HEK293 (cell line): Measurements from ENCODE around the gene CSPG4.

Experiments used
- CTCF ChIA-PET: fragments of 350-600 bp; formaldehyde crosslinking; extraction: SDS; loops from one replicate; lab custom pipeline; 2021; ENCODE audit warnings: antibody characterized with exemption; lab: Yijun Ruan, JAX
- POLR2A ChIA-PET: fragments of 300-600 bp; formaldehyde crosslinking; extraction: SDS; loops from one replicate; lab custom pipeline; 2020; ENCODE audit warnings: antibody characterized with exemption, inconsistent platforms; lab: Yijun Ruan, JAX
- H3K27ac ChIP-seq: fragments of 200-500 bp; sonication (Bioruptor generic); 2 replicates; pipeline ENCODE4 v1.5.1; 2014; ENCODE audit warnings: low read depth, low read length, control low read depth, inconsistent platforms; ENCODE audit errors: extremely low read depth
- H3K36me3 ChIP-seq, 2 experiments: fragments of 200-500 bp in 1 of 2; sonication (Bioruptor generic) in 1 of 2; 1 replicate in 1 of 2; 2 replicates in 1 of 2; pipeline ENCODE4 v1.5.1; 2014 to 2017; ENCODE audit warnings: inconsistent platforms in 2 of 2, low read length in 2 of 2; ENCODE audit not compliant: control insufficient read depth in 2 of 2, insufficient read depth in 1 of 2
- H3K4me1 ChIP-seq: fragments of 200-500 bp; sonication (Bioruptor generic); 2 replicates; pipeline ENCODE4 v1.5.1; 2014; ENCODE audit warnings: mild to moderate bottlenecking, low read length, inconsistent platforms; ENCODE audit not compliant: control insufficient read depth, insufficient read depth
- H3K4me3 ChIP-seq: 2 replicates; pipeline ENCODE4 v1.5.1; 2011; ENCODE audit warnings: low read depth, mild to moderate bottlenecking, control low read depth, low read length, moderate library complexity
- H3K9me3 ChIP-seq: fragments of 200-500 bp; sonication (Bioruptor generic); 2 replicates; pipeline ENCODE4 v1.5.1; 2014; ENCODE audit warnings: low read depth, low read length, inconsistent platforms; ENCODE audit not compliant: control insufficient read depth, insufficient read depth
- GLIS1 ChIP-seq: fragments of 450-650 bp; formaldehyde crosslinking; IDR thresholded peaks from 2 replicates; pipeline ENCODE4 v1.5.1; 2016; ENCODE audit warnings: missing biosample characterization, missing genetic modification characterization
- OSR2 ChIP-seq: fragments of 450-650 bp; formaldehyde crosslinking; IDR thresholded peaks from 2 replicates; pipeline ENCODE4 v1.5.1; 2016; ENCODE audit warnings: missing biosample characterization, missing genetic modification characterization
- SP2 ChIP-seq: fragments of 450-650 bp; formaldehyde crosslinking; IDR thresholded peaks from 2 replicates; pipeline ENCODE4 v1.5.1; 2016; ENCODE audit warnings: missing biosample characterization, missing genetic modification characterization
- SP7 ChIP-seq: fragments of 450-650 bp; formaldehyde crosslinking; IDR thresholded peaks from 2 replicates; pipeline ENCODE4 v1.5.1; 2016; ENCODE audit warnings: missing biosample characterization, missing genetic modification characterization
- YY2 ChIP-seq: fragments of 450-650 bp; formaldehyde crosslinking; IDR thresholded peaks from 2 replicates; pipeline ENCODE4 v1.5.1; 2016; ENCODE audit warnings: missing biosample characterization, missing genetic modification characterization
- ZBTB17 ChIP-seq: fragments of 450-650 bp; formaldehyde crosslinking; IDR thresholded peaks from 2 replicates; pipeline ENCODE4 v1.5.1; 2016; ENCODE audit warnings: missing biosample characterization, missing genetic modification characterization
- ZBTB8A ChIP-seq: fragments of 450-650 bp; formaldehyde crosslinking; IDR thresholded peaks from 2 replicates; pipeline ENCODE4 v1.5.1; 2016; ENCODE audit warnings: missing biosample characterization, missing genetic modification characterization
- ZFHX2 ChIP-seq: fragments of 450-650 bp; formaldehyde crosslinking; conservative IDR thresholded peaks from 2 replicates; pipeline ENCODE4 v1.5.1; 2016; ENCODE audit warnings: missing biosample characterization, missing genetic modification characterization
- ZNF174 ChIP-seq: fragments of 450-650 bp; formaldehyde crosslinking; IDR thresholded peaks from 2 replicates; pipeline ENCODE4 v1.5.0; 2017; ENCODE audit warnings: missing biosample characterization, mild to moderate bottlenecking, missing genetic modification characterization
- ZNF214 ChIP-seq: fragments of 450-650 bp; formaldehyde crosslinking; IDR thresholded peaks from 2 replicates; pipeline ENCODE4 v1.5.1; 2017; ENCODE audit warnings: missing biosample characterization, mild to moderate bottlenecking, missing genetic modification characterization, borderline replicate concordance
- ZNF221 ChIP-seq: fragments of 450-650 bp; formaldehyde crosslinking; IDR thresholded peaks from 2 replicates; pipeline ENCODE4 v1.5.1; 2017; ENCODE audit warnings: missing biosample characterization, missing genetic modification characterization, borderline replicate concordance
- ZNF335 ChIP-seq: fragments of 450-650 bp; formaldehyde crosslinking; conservative IDR thresholded peaks from 2 replicates; pipeline ENCODE4 v1.5.1; 2016; ENCODE audit warnings: missing biosample characterization, missing genetic modification characterization
- ZNF350 ChIP-seq: fragments of 450-650 bp; formaldehyde crosslinking; IDR thresholded peaks from 2 replicates; pipeline ENCODE4 v1.5.0; 2017; ENCODE audit warnings: missing biosample characterization, mild to moderate bottlenecking, missing genetic modification characterization
- ZNF600 ChIP-seq: fragments of 450-650 bp; formaldehyde crosslinking; IDR thresholded peaks from 2 replicates; pipeline ENCODE4 v1.5.1; 2016; ENCODE audit warnings: missing biosample characterization, missing genetic modification characterization
- ZNF660 ChIP-seq: fragments of 450-650 bp; IDR thresholded peaks from 2 replicates; pipeline ENCODE4 v1.5.1; 2018; ENCODE audit warnings: missing biosample characterization, mild to moderate bottlenecking, missing genetic modification characterization
- ZNF76 ChIP-seq: fragments of 450-650 bp; formaldehyde crosslinking; IDR thresholded peaks from 2 replicates; pipeline ENCODE4; 2016; ENCODE audit warnings: low read depth, missing biosample characterization, missing genetic modification characterization, borderline replicate concordance
- ZSCAN16 ChIP-seq: fragments of 450-650 bp; formaldehyde crosslinking; IDR thresholded peaks from 2 replicates; pipeline ENCODE4 v1.5.1; 2016; ENCODE audit warnings: missing biosample characterization, missing genetic modification characterization
- TF ChIP-seq, protein P1 (sequence below): fragments of 450-650 bp; formaldehyde crosslinking; IDR thresholded peaks from 2 replicates; pipeline ENCODE4 v1.5.1; 2017; ENCODE audit warnings: missing biosample characterization, missing genetic modification characterization
- TF ChIP-seq, protein P2 (sequence below): fragments of 450-650 bp; formaldehyde crosslinking; IDR thresholded peaks from 2 replicates; pipeline ENCODE4; 2016; ENCODE audit warnings: missing biosample characterization, missing genetic modification characterization
- TF ChIP-seq, protein P3 (sequence below): fragments of 450-650 bp; formaldehyde crosslinking; IDR thresholded peaks from 2 replicates; pipeline ENCODE4 v1.5.1; 2016; ENCODE audit warnings: missing biosample characterization, missing genetic modification characterization
- TF ChIP-seq, protein P4 (sequence below): fragments of 450-650 bp; formaldehyde crosslinking; IDR thresholded peaks from 2 replicates; pipeline ENCODE4 v1.5.1; 2016; ENCODE audit warnings: missing biosample characterization, missing genetic modification characterization
- TF ChIP-seq, protein P5 (sequence below): sonication (generic); formaldehyde crosslinking; IDR thresholded peaks from 2 replicates; pipeline ENCODE4 v1.8.1; 2022; ENCODE audit warnings: mild to moderate bottlenecking, moderate library complexity, missing genetic modification reagents
- TF ChIP-seq, protein P6 (sequence below): fragments of 450-650 bp; formaldehyde crosslinking; IDR thresholded peaks from 2 replicates; pipeline ENCODE4 v1.5.1; 2016; ENCODE audit warnings: missing biosample characterization, missing genetic modification characterization

Gene CSPG4

DNA sequence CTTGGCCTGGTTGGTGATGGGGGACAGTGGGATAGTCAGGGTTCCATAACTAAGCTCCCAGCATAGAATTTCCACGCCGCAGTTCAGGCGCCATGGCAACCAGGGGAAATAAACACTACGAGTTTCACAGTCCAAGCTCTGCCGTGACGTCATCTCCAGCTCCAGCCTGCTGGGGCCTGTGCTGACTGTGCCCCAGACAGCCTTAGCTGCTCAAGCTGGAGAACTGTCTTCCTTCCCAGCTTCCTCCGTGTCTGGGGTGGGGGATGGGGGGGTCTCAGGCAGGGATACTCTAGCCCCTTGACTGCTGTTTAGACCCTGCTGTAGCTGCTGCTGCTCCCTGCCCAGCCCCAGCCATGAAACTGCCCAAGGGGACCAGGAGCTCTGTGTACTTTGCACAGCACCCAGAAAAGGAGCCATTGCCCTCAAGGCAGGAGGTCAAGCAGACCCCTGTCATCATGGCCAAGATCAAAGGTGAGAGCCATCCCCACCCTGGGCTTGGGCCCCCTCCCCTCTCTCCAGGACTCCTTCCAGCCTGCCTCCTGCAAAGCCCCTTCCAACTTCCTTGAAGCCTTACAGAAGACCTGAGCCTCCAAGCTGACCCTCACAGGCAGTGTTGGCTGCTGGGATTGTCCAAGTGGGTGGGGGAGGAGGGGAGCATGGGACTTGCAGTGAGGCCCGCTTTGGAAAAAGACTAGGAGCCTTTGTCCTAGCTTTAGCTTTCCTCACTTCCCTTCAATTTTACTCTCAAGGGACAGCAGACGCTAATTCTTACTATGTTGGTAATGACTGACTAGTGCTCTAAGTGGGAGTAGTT is 11.4 kb upstream of the CSPG4 start (continued):
- TF ChIP-seq ZNF335 (tag by site-specific recombination) (no peak), ZNF174 (tag by site-specific recombination) (no peak), ZBTB8A (tag by site-specific recombination) (peak; percentile 49; the same call in 1 of the 2 replicates), SP7 (peak; percentile 57), ZNF600 (tag by site-specific recombination) (peak; percentile 85), SP2 (tag by site-specific recombination) (no peak), ZBTB17 (tag by site-specific recombination) (peak; percentile 97), ZNF660 (tag by site-specific recombination) (0 out of 2 replicates have a peak, but pooled peaks have one; percentile 38), ZNF214 (tag by site-specific recombination) (no peak), ZNF76 (tag by site-specific recombination) (peak; percentile 40; the same call in 1 of the 2 replicates)
- TF ChIP-seq, protein P1, sequence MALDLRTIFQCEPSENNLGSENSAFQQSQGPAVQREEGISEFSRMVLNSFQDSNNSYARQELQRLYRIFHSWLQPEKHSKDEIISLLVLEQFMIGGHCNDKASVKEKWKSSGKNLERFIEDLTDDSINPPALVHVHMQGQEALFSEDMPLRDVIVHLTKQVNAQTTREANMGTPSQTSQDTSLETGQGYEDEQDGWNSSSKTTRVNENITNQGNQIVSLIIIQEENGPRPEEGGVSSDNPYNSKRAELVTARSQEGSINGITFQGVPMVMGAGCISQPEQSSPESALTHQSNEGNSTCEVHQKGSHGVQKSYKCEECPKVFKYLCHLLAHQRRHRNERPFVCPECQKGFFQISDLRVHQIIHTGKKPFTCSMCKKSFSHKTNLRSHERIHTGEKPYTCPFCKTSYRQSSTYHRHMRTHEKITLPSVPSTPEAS (tag by site-specific recombination), result 0 out of 2 replicates have a peak, but pooled peaks have one; percentile 8
- TF ChIP-seq, protein P2, sequence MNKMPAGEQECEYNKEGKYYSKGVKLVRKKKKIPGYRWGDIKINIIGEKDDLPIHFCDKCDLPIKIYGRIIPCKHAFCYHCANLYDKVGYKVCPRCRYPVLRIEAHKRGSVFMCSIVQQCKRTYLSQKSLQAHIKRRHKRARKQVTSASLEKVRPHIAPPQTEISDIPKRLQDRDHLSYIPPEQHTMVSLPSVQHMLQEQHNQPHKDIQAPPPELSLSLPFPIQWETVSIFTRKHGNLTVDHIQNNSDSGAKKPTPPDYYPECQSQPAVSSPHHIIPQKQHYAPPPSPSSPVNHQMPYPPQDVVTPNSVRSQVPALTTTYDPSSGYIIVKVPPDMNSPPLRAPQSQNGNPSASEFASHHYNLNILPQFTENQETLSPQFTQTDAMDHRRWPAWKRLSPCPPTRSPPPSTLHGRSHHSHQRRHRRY, result no peak
- TF ChIP-seq, protein P3, sequence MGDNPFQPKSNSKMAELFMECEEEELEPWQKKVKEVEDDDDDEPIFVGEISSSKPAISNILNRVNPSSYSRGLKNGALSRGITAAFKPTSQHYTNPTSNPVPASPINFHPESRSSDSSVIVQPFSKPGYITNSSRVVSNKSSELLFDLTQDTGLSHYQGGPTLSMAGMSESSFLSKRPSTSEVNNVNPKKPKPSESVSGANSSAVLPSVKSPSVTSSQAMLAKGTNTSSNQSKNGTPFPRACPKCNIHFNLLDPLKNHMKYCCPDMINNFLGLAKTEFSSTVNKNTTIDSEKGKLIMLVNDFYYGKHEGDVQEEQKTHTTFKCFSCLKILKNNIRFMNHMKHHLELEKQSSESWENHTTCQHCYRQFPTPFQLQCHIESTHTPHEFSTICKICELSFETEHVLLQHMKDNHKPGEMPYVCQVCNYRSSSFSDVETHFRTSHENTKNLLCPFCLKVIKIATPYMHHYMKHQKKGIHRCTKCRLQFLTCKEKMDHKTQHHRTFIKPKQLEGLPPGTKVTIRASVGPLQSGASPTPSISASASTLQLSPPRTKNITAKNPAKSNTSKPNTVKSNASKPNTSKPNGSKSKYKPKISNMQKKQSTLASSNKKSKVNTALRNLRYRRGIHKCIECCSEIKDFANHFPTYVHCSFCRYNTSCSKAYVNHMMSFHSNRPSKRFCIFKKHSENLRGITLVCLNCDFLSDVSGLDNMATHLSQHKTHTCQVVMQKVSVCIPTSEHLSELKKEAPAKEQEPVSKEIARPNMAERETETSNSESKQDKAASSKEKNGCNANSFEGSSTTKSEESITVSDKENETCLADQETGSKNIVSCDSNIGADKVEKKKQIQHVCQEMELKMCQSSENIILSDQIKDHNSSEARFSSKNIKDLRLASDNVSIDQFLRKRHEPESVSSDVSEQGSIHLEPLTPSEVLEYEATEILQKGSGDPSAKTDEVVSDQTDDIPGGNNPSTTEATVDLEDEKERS, result no peak
- TF ChIP-seq, protein P4, sequence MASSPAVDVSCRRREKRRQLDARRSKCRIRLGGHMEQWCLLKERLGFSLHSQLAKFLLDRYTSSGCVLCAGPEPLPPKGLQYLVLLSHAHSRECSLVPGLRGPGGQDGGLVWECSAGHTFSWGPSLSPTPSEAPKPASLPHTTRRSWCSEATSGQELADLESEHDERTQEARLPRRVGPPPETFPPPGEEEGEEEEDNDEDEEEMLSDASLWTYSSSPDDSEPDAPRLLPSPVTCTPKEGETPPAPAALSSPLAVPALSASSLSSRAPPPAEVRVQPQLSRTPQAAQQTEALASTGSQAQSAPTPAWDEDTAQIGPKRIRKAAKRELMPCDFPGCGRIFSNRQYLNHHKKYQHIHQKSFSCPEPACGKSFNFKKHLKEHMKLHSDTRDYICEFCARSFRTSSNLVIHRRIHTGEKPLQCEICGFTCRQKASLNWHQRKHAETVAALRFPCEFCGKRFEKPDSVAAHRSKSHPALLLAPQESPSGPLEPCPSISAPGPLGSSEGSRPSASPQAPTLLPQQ (tag by site-specific recombination), result peak; percentile 55; the same call in 1 of the 2 replicates
- TF ChIP-seq, protein P5, sequence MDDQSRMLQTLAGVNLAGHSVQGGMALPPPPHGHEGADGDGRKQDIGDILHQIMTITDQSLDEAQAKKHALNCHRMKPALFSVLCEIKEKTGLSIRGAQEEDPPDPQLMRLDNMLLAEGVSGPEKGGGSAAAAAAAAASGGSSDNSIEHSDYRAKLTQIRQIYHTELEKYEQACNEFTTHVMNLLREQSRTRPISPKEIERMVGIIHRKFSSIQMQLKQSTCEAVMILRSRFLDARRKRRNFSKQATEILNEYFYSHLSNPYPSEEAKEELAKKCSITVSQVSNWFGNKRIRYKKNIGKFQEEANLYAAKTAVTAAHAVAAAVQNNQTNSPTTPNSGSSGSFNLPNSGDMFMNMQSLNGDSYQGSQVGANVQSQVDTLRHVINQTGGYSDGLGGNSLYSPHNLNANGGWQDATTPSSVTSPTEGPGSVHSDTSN (CRISPR knock-in tag), result 0 out of 2 replicates have a peak, but pooled peaks have one; percentile 60

DNA sequence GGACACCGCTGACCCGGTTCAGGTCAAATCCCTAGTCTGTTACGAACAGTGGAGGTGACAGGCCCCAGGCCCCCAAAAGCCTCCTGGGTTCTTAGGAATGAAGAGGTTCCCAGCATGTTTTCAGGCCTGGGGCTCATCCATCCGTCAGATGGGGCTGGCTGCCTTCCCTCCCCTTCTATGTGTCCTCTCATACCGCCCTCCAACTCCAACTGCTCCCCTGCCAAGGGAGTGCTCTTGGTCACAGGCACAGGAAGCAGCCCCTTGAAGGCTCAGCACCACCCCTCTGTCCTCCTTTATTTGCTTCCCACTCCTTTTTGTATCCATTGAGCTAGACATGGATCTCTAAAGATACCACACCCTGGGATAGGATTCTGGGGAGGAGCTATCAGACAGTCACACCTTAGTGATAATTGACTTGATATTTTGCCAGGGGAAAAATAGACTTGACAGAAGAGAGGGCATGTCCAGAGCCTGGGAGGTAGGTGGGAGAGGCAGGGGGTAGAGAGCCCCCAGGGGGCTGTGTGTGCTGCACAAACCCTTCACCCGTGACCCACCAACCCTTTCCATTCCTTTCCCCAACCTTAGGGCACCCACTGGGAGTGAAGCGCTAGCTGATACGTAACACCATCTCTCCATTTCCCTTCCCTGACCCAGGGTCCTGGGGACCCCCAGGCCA is 10.7 kb upstream of the CSPG4 start:
- H3K9me3 ChIP-seq, result no peaks in the 10 kb centered on the region
- CTCF ChIA-PET, result interaction anchor here (0.6 to 1.5 kb wide), 8 partner anchors 9 to 720 kb away, joined by 3 to 8 read pairs (median 4); partner anchors contain the start of gene CSPG4
- H3K4me3 ChIP-seq, result no peak overlapping the region
- POLR2A ChIA-PET, result interaction anchor here (0.6 to 1.8 kb wide), 10 partner anchors 9 to 355 kb away, joined by 3 to 9 read pairs (median 4); partner anchors contain the start of gene SIN3A
- no peaks in the 10 kb centered on the region for H3K36me3 ChIP-seq
- H3K4me1 ChIP-seq, result no peaks in the 10 kb centered on the region; the same call in 1 of the 2 replicates
- H3K27ac ChIP-seq, result no peak overlapping the region
- TF ChIP-seq YY2 (tag by site-specific recombination), result no peak
- TF ChIP-seq, protein P6, sequence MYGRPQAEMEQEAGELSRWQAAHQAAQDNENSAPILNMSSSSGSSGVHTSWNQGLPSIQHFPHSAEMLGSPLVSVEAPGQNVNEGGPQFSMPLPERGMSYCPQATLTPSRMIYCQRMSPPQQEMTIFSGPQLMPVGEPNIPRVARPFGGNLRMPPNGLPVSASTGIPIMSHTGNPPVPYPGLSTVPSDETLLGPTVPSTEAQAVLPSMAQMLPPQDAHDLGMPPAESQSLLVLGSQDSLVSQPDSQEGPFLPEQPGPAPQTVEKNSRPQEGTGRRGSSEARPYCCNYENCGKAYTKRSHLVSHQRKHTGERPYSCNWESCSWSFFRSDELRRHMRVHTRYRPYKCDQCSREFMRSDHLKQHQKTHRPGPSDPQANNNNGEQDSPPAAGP (tag by site-specific recombination), result peak; percentile 63; the same call in 1 of the 2 replicates
- TF ChIP-seq ZSCAN16 (tag by site-specific recombination), result no peak
- TF ChIP-seq OSR2 (tag by site-specific recombination), result no peak
- TF ChIP-seq ZFHX2 (tag by site-specific recombination), result 0 out of 2 replicates have a peak, but pooled peaks have one; percentile 17
- TF ChIP-seq ZNF221 (tag by site-specific recombination), result no peak
- no peak for TF ChIP-seq ZNF350
- peak; percentile 94 for TF ChIP-seq GLIS1 (tag by site-specific recombination)
